Testis (tissue), 3 donors: ENCODE results near the gene LRRC72. TPM values are rescaled to one million over a fixed set of nuclear protein-coding genes. Genes with fewer than 3 reads are reported as not detected.
"Not testable (repeated sequence)": the region's sequence is repeated elsewhere in the genome, so short reads cannot be mapped to it uniquely, and the experiment has no call there.

Experiments used
- DNase-seq: peaks from one replicate; pipeline ENCODE4 v3.0.0-alpha.2; 2019
- H3K27ac ChIP-seq, 2 donors: fragments of 200-600 bp; sonication (generic); one replicate each; pipeline ENCODE4 v1.5.1; 2019
- H3K27me3 ChIP-seq: fragments of 200-600 bp; sonication (generic); one replicate; pipeline ENCODE4 v1.5.1; 2019
- H3K36me3 ChIP-seq: fragments of 200-600 bp; sonication (generic); one replicate; pipeline ENCODE4 v1.5.1; 2017; ENCODE audit warnings: low read depth; ENCODE audit errors: missing control alignments
- H3K4me1 ChIP-seq: fragments of 200-600 bp; sonication (generic); one replicate; pipeline ENCODE4 v1.5.1; 2019
- H3K4me3 ChIP-seq, 2 donors: fragments of 200-600 bp; sonication (generic); one replicate each; pipeline ENCODE4 v1.5.1; 2017 to 2019
- H3K9me3 ChIP-seq: fragments of 200-600 bp; sonication (generic); one replicate; pipeline ENCODE4 v1.5.1; 2017
- CTCF ChIP-seq, 3 experiments: fragments of 450-650 bp in 2 of 3; fragments of 200-600 bp in 1 of 3; sonication (generic) in 1 of 3; IDR thresholded peaks; one replicate each; pipeline ENCODE4 v1.5.1; 2016 to 2019; ENCODE audit warnings: antibody characterized with exemption in 3 of 3, mild to moderate bottlenecking in 2 of 3, moderate library complexity in 1 of 3
- POLR2A ChIP-seq: fragments of 450-650 bp; IDR thresholded peaks from one replicate; pipeline ENCODE4 v1.6.1; 2017; ENCODE audit warnings: antibody characterized with exemption, mild to moderate bottlenecking, moderate library complexity
- WGBS, 2 donors: methylation state at CpG; one replicate each; pipeline ENCODE4 v1.1.5; 2018; 5-methylcytosine and 5-hydroxymethylcytosine counted together
- intact Hi-C: fragments of 100-400 bp; cut with DNase I; formaldehyde crosslinking; loops from one replicate; pipeline ENCODE4 v1.15.1; 2023; ENCODE audit warnings: low total_unique reads
- polyA plus RNA-seq: library from polyadenylated mRNA; stranded (reverse); fragments of 350-450 nt; fragmentation: Illumina TruSeq; extraction: RNeasy Lipid Tissue Mini Kit (QIAGEN cat#74804); gene quantifications from one replicate; pipeline ENCODE4 v1.2.3, GENCODE V29; 2014; ENCODE audit warnings: low read depth, low replicate concordance; ENCODE audit not compliant: insufficient read depth
- total RNA-seq, 2 donors: library from RNA; depleted of rRNA; stranded (reverse); fragments of >200 nt; gene quantifications; one replicate each; pipeline ENCODE4 v1.2.3, GENCODE V29; 2016

LRRC72 gene
- total and polyA plus RNA-seq, 3 donors from 2014 or later, result 0.79 to 8.6 (median 0.81) TPM

DNA sequence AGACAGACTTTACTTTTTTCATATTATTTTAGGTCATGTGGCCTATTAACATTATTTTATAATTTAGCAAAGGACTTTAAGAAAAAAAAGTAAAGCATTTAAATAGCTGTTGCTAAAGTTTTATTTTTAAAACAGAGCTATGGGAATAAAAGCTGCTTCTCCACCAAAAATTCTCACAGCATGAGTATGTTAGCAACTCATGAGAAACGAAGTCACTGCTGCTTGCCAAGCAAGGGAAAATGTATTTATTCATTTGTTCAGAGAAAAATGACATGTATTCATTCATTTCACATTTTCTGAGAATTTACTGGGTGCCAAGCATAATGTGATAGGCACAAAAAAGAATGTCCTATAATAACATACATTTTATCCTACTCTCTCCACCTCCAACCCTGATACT, 5.1 kb downstream of the LRRC72 start:
- intact Hi-C loops, result no loop called here
- H3K27me3 ChIP-seq, result no peaks in the 10 kb centered on the region
- no peaks in the 10 kb centered on the region for H3K4me1 ChIP-seq
- no peak overlapping the region for H3K4me3 ChIP-seq
- H3K9me3 ChIP-seq, result no peaks in the 10 kb centered on the region
- no peak overlapping the region for H3K27ac ChIP-seq
- TF ChIP-seq POLR2A (no peak), CTCF (IDR thresholded peaks at IDR 0.05) (no peak)
- H3K36me3 ChIP-seq, result no peaks in the 10 kb centered on the region
- DNase-seq, result no peak
- WGBS, 2 donors, result 36 to 44% methylated on average over 1 of the region's 1 CpG

GRCh38 chr7:16532272-16532671, 5.6 kb downstream of the LRRC72 start:
- no peak for DNase-seq
- 46 to 52% methylated on average over 1 of the region's 1 CpG for WGBS, 2 donors
- intact Hi-C loops, result no loop called here
- H3K4me3 ChIP-seq, result no peak overlapping the region
- no peak overlapping the region for H3K27ac ChIP-seq
- H3K4me1 ChIP-seq, result no peaks in the 10 kb centered on the region
- no peaks in the 10 kb centered on the region for H3K27me3 ChIP-seq
- H3K9me3 ChIP-seq, result no peaks in the 10 kb centered on the region
- H3K36me3 ChIP-seq, result no peaks in the 10 kb centered on the region
- TF ChIP-seq CTCF (IDR thresholded peaks at IDR 0.05) (no peak), POLR2A (no peak)

DNA sequence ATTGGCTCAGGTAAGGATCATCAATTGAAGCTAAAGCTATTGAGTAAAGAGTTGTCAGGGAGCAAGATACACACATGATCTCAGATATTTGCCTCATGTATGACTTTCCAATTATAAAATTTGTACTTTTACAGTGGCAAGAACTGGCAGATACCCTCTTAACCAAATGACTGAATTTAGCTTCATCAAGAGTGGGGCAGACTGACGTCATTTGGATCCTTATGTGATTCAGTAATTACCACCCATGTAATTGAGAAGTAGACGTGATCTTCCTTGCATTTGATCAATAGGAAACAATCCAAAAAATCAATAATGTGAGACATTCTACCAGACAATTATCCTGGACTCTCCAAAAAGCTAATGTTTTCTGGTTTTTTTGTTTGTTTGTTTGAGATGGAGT, 8.9 kb downstream of the LRRC72 start:
- no peak for DNase-seq
- intact Hi-C loops, result no loop called here
- TF ChIP-seq CTCF (IDR thresholded peaks at IDR 0.05) (no peak), POLR2A (no peak)
- Histone ChIP-seq H3K4me1 (no peaks in the 10 kb centered on the region), H3K27ac (no peak overlapping the region), H3K9me3 (no peaks in the 10 kb centered on the region), H3K36me3 (no peaks in the 10 kb centered on the region), H3K4me3 (no peak overlapping the region), H3K27me3 (no peaks in the 10 kb centered on the region)
- 80 to 88% methylated on average over 2 of the region's 2 CpGs for WGBS, 2 donors

GRCh38 chr7:16540559-16540958, 13.9 kb downstream of the LRRC72 start:
- H3K27me3 ChIP-seq, H3K27ac ChIP-seq, intact Hi-C loops, H3K4me3 ChIP-seq, H3K9me3 ChIP-seq, H3K36me3 ChIP-seq, H3K4me1 ChIP-seq, DNase-seq: not testable (repeated sequence)
- WGBS, 2 donors, result 85 to 94% methylated on average over 2 of the region's 2 CpGs

GRCh38 chr7:16542401-16542800, 15.8 kb downstream of the LRRC72 start:
- no peak overlapping the region for H3K27ac ChIP-seq
- no peak overlapping the region for H3K4me3 ChIP-seq
- no peaks in the 10 kb centered on the region for H3K9me3 ChIP-seq
- H3K27me3 ChIP-seq, result no peaks in the 10 kb centered on the region
- H3K4me1 ChIP-seq, result no peaks in the 10 kb centered on the region
- TF ChIP-seq POLR2A, result no peak
- TF ChIP-seq CTCF (IDR thresholded peaks at IDR 0.05), result no peak
- H3K36me3 ChIP-seq, result no peaks in the 10 kb centered on the region
- intact Hi-C loops, result no loop called here
- 75 to 94% methylated on average over 2 of the region's 2 CpGs for WGBS, 2 donors
- DNase-seq, result no peak
